Right cardiac atrium (tissue), 5 donors: ENCODE measurements around the gene CYSLTR2. TPM values are rescaled to one million over a fixed set of nuclear protein-coding genes. Genes with fewer than 3 reads are reported as not detected.
A peak's percentile ranks its signal among the peaks of the same experiment; 100 is the strongest.
"Not testable (repeated sequence)": the region's sequence is repeated elsewhere in the genome, so short reads cannot be mapped to it uniquely, and the experiment has no call there.

Source experiments
- ATAC-seq, 2 donors: fragments of 200-7000 bp; cut with Tn5 transposase; one replicate each; pipeline versions ENCODE4 v1.8.0 to v1.9.1; 2020; ENCODE audit warnings: moderate library complexity in 2 of 2, mild to moderate bottlenecking in 1 of 2
- DNase-seq, 3 donors: peaks; one replicate each; pipeline ENCODE4 v3.0.0-alpha.2; 2020
- H3K27ac ChIP-seq: one replicate; pipeline ENCODE4 v1.5.1; 2013; ENCODE audit warnings: mild to moderate bottlenecking, low read length, control low read depth, moderate library complexity
- H3K27me3 ChIP-seq: one replicate; pipeline ENCODE4 v1.6.1; 2013; ENCODE audit not compliant: control insufficient read depth, insufficient read depth
- H3K4me1 ChIP-seq: one replicate; pipeline ENCODE4 v1.6.1; 2013; ENCODE audit warnings: low read length; ENCODE audit not compliant: control insufficient read depth, insufficient read depth
- H3K4me3 ChIP-seq: one replicate; pipeline ENCODE4 v1.5.1; 2013; ENCODE audit warnings: low read length, control low read depth
- H3K9me3 ChIP-seq: one replicate; pipeline ENCODE4 v1.6.1; 2013; ENCODE audit warnings: low read length; ENCODE audit not compliant: control insufficient read depth
- WGBS: extraction: QIAGEN DNeasy Blood & Tissue Kit; methylation state at CpG from one replicate; pipeline ENCODE4 v1.1.7; 2013; 5-methylcytosine and 5-hydroxymethylcytosine counted together
- intact Hi-C, 4 donors: fragments of 100-400 bp; cut with DNase I; formaldehyde crosslinking; loops; one replicate each; pipeline versions ENCODE4 v1.11.0 to v1.14.0; 2022 to 2023
- polyA plus RNA-seq: library from polyadenylated mRNA; stranded (reverse); fragments of 200-250 nt; gene quantifications from one replicate; pipeline ENCODE4 v1.2.3, GENCODE V29; 2013
- total RNA-seq, 4 donors: library from RNA; stranded (reverse); fragmentation: NEBNext Ultra II Directional; extraction: Animal tissue kit (Norgen Biotek cat#: 25700); gene quantifications; one replicate each; pipeline ENCODE4 v1.2.1, GENCODE V29; 2021
- donor health status: healthy with polysubstance abuse.
- donor health status: DM: no; HTN: yes; CAD: no.
- donor health status: DM: no; HTN: no; CAD: no.
- donor health status: DM: no; HTN: yes; CAD: no; lungs with severe emphysema.
- donor health status: DM: yes; HTN: yes; CAD: no.

CYSLTR2 gene
- total and polyA plus RNA-seq, 5 donors = 6.8 to 12.6 (median 9.3) TPM

GRCh38 chr13:48687249-48687648 is 33.5 kb downstream of the CYSLTR2 start:
- 92% methylated on average over 3 of the region's 3 CpGs for WGBS
- ATAC-seq (no peak), DNase-seq (no peak)
- H3K4me3 ChIP-seq = no peak overlapping the region
- intact Hi-C loops = no loop called here
- no peaks in the 10 kb centered on the region for H3K27me3 ChIP-seq
- H3K4me1 ChIP-seq = no peaks in the 10 kb centered on the region
- no peaks in the 10 kb centered on the region for H3K9me3 ChIP-seq
- no peak overlapping the region for H3K27ac ChIP-seq

GRCh38 chr13:48693998-48694397 is 40.3 kb downstream of the CYSLTR2 start:
- ATAC-seq = peak; percentile 31 to 39
- WGBS = 30% methylated on average over 3 of the region's 3 CpGs
- H3K9me3 ChIP-seq = no peaks in the 10 kb centered on the region
- intact Hi-C loops = no loop called here
- no peak overlapping the region for H3K27ac ChIP-seq
- no peak for DNase-seq
- no peaks in the 10 kb centered on the region for H3K27me3 ChIP-seq
- H3K4me1 ChIP-seq = no peaks in the 10 kb centered on the region
- no peak overlapping the region for H3K4me3 ChIP-seq

GRCh38 chr13:48695776-48696175 is 42.0 kb downstream of the CYSLTR2 start:
- Histone ChIP-seq H3K27ac (no peak overlapping the region), H3K9me3 (no peaks in the 10 kb centered on the region), H3K4me3 (no peak overlapping the region), H3K27me3 (no peaks in the 10 kb centered on the region), H3K4me1 (no peaks in the 10 kb centered on the region)
- 87% methylated on average over 2 of the region's 2 CpGs for WGBS
- ATAC-seq (no peak), DNase-seq (no peak)
- intact Hi-C loops = no loop called here

- intact Hi-C loops, H3K27me3 ChIP-seq, H3K27ac ChIP-seq, H3K4me1 ChIP-seq, H3K4me3 ChIP-seq, ATAC-seq, H3K9me3 ChIP-seq: not testable (repeated sequence)
- WGBS = 92% methylated on average over 12 of the region's 12 CpGs
- DNase-seq = peak in 1 of 3 donors; percentile 42
These were observed 42.9 kb downstream of the CYSLTR2 start for GRCh38 chr13:48696676-48697075.

GRCh38 chr13:48707405-48707804 is 53.7 kb downstream of the CYSLTR2 start:
- no peak overlapping the region for H3K27ac ChIP-seq
- 91% methylated on average over 5 of the region's 5 CpGs for WGBS
- no peaks in the 10 kb centered on the region for H3K9me3 ChIP-seq
- ATAC-seq (no peak), DNase-seq (no peak)
- no peaks in the 10 kb centered on the region for H3K4me1 ChIP-seq
- no peak overlapping the region for H3K4me3 ChIP-seq
- H3K27me3 ChIP-seq = no peaks in the 10 kb centered on the region
- intact Hi-C loops = no loop called here

GRCh38 chr13:48708764-48709163 is 55.0 kb downstream of the CYSLTR2 start:
- ATAC-seq (no peak), DNase-seq (no peak)
- Histone ChIP-seq H3K9me3 (no peaks in the 10 kb centered on the region), H3K4me1 (no peaks in the 10 kb centered on the region), H3K27me3 (no peaks in the 10 kb centered on the region), H3K4me3 (no peak overlapping the region), H3K27ac (no peak overlapping the region)
- WGBS = 94% methylated on average over 1 of the region's 1 CpG
- intact Hi-C loops = no loop called here

- no peak overlapping the region for H3K4me3 ChIP-seq
- WGBS = 86% methylated on average over 2 of the region's 2 CpGs
These were observed 55.5 kb downstream of the CYSLTR2 start for GRCh38 chr13:48709213-48709612.

GRCh38 chr13:48710160-48710559 is 56.4 kb downstream of the CYSLTR2 start:
- no peaks in the 10 kb centered on the region for H3K9me3 ChIP-seq
- ATAC-seq = no peak
- H3K27me3 ChIP-seq = no peaks in the 10 kb centered on the region
- H3K27ac ChIP-seq = no peak overlapping the region
- no peak overlapping the region for H3K4me3 ChIP-seq
- intact Hi-C loops = no loop called here
- WGBS = 96% methylated on average over 1 of the region's 1 CpG
- no peak for DNase-seq
- H3K4me1 ChIP-seq = no peaks in the 10 kb centered on the region

More at GRCh38 chr13:48709213-48709612, 55.5 kb downstream of the CYSLTR2 start:
- Histone ChIP-seq H3K27ac (no peak overlapping the region), H3K27me3 (no peaks in the 10 kb centered on the region), H3K9me3 (no peaks in the 10 kb centered on the region), H3K4me1 (no peaks in the 10 kb centered on the region)
- DNase-seq = no peak
- intact Hi-C loops = no loop called here
- ATAC-seq = no peak

GRCh38 chr13:48712141-48712540 is 58.4 kb downstream of the CYSLTR2 start:
- no peaks in the 10 kb centered on the region for H3K9me3 ChIP-seq
- H3K27ac ChIP-seq = no peak overlapping the region
- DNase-seq (no peak), ATAC-seq (no peak)
- H3K4me3 ChIP-seq = no peak overlapping the region
- no peaks in the 10 kb centered on the region for H3K4me1 ChIP-seq
- no peaks in the 10 kb centered on the region for H3K27me3 ChIP-seq
- intact Hi-C loops = no loop called here

- Histone ChIP-seq H3K9me3 (peaks cover 2% of the 10 kb centered on the region), H3K27me3 (no peaks in the 10 kb centered on the region), H3K4me1 (no peaks in the 10 kb centered on the region), H3K27ac (no peak overlapping the region), H3K4me3 (no peak overlapping the region)
- no peak for DNase-seq
- WGBS = 90% methylated on average over 1 of the region's 1 CpG
- no peak for ATAC-seq
- intact Hi-C loops = no loop called here
These were observed 62.2 kb downstream of the CYSLTR2 start for GRCh38 chr13:48715977-48716376.

- Histone ChIP-seq H3K9me3 (peaks cover 2% of the 10 kb centered on the region), H3K4me3 (no peak overlapping the region), H3K27ac (no peak overlapping the region), H3K27me3 (no peaks in the 10 kb centered on the region), H3K4me1 (no peaks in the 10 kb centered on the region)
- DNase-seq (no peak), ATAC-seq (no peak)
- 62% methylated on average over 4 of the region's 4 CpGs for WGBS
- intact Hi-C loops = no loop called here
These were observed 66.9 kb downstream of the CYSLTR2 start for GRCh38 chr13:48720621-48721020.

- ATAC-seq (peak; percentile 57 to 59), DNase-seq (no peak)
- no peak overlapping the region for H3K4me3 ChIP-seq
- no peaks in the 10 kb centered on the region for H3K27me3 ChIP-seq
- WGBS = 85% methylated on average over 1 of the region's 1 CpG
- peak overlapping the region; percentile 75 for H3K27ac ChIP-seq
- no peaks in the 10 kb centered on the region for H3K9me3 ChIP-seq
- H3K4me1 ChIP-seq = no peaks in the 10 kb centered on the region
- intact Hi-C loops = no loop called here
These were observed 69.4 kb downstream of the CYSLTR2 start for GRCh38 chr13:48723168-48723567.
